ENCODE results near the gene DCP2.

The DCP2 gene

GRCh38 chr5:113044776-113045465 is 68.3 kb downstream of the DCP2 start:
- no peak for DNase-seq (ENCODE audit: low read depth)

DNA sequence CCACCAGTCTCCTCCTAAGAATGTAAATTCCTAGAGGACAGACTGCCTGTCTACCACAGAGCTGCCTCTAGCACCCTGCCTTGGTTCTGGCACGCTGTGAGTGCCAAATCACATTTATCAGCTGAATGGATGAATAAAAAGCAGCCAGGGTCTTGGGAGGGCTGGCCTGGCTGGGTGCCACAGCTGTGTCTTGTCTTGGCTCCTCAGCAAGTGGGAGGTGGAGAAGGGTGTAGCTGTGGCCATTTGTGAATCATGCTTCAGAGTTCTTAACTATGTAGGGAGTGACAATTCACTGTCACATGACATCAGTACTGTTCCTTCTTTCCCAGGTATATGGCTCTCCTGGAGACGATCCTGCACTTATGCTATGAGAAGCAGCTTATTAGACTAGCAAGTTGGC is 70.6 kb downstream of the DCP2 start:
- peak; percentile 55 for DNase-seq (ENCODE audit: low read depth)

GRCh38 chr5:113047733-113048652 is 71.4 kb downstream of the DCP2 start:
- DNase-seq (ENCODE audit: low read depth), result no peak

DNA sequence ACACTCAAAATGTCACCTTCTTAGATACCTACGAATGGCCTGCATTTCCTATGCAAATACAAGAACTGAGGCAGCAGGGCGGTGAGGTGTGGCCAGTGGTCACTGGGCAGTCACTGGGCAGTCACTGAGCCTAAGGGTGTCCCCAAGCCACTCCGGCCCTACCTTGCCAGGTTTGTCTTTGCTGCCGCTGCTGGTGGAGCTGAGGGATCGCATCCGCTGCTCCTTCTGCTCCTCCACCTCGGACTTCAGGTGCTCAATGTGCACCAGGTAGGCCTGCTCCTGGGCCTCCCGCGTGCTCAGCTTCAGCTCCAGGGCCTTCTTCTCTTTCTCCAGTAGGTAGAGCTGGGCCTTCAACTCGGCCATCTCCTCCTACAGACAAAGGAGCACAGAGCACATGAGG is 72.3 kb downstream of the DCP2 start:
- DNase-seq (ENCODE audit: low read depth), result no peak

GRCh38 chr5:113050721-113051382 is 74.3 kb downstream of the DCP2 start:
- DNase-seq (ENCODE audit: low read depth), result peak; percentile 85

DNA sequence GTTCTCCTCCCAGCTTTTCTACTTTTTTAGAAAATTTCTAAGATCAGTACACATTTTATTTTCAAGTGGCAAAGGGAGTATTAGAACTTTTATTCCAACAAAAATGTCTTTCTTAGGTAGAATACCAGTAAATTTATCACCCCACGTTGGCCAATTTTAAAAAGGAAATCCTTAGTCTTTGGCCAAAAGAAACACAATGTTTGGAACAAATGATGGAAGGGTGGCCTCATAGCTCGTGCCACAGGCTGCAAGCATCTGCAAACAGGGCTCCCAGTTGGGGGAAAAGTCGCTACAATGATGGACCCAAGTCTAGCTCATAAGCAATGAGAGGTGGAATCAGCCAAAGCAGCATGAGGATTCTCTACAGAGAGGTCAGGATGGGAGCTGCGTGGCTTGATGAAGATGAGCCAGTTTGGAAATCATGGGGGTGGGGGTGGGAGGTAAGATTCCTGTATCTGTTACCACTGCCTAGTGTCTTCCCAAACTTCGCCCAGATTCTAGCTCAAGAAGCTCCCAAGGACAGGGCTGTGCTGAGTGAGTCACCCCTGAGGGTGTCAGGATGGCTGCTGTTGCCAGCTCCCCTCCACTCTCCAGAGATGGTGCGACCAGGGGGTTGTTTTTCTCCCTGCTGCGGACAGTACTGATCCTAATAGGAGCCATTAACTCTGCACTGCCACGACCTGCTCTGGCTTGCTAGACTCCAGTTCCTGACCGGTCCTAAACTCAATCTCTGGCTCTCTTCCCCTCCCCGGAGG is 75.6 kb downstream of the DCP2 start:
- DNase-seq (ENCODE audit: low read depth), result no peak

DNA sequence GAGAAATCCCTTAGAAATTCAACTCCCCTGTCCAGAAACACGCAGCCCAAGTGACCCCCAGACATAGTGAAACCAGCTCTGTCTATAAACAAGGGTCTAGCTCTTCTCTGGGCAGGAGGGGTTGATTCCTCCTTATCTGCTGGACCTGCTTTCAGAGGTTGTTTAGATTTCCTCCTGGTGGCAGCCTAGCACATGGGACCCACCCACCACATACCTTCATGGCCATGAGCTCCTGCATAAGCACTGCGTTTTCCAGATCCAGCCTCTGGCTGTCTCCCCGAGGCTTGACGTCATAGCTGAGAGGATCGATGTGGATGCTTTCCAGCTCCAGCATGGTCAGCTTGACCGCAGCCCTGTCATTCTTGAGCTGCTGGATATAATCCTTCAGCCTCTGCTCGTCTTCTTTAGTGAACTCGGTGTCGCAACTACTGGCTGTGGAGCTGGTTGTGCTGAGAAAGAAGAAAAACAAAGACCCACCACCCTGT is 77.0 kb downstream of the DCP2 start:
- DNase-seq (ENCODE audit: low read depth), result peak; percentile 90

DNA sequence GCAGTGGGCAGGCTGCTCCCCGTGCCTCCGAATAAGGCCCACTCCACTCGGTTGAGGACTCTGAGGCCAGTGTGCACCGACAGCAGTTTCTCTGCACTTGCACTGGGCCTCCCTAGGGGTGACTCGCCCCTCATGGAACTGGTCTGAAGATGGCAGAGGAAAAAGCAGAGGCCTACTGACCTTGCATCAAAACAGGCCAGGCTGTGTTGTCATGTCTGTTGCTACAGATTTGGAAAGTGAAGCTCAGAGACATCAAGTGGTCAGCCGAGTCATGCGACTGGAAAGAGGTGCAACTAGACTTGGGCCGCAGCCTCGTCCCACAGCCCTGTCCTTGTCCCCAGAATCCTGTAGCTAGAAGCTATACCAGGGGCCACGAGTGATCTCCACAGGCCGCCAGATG is 78.3 kb downstream of the DCP2 start:
- peak; percentile 13 for DNase-seq (ENCODE audit: low read depth)

GRCh38 chr5:113056988-113057387 is 80.4 kb downstream of the DCP2 start:
- DNase-seq (ENCODE audit: low read depth), result no peak

DNA sequence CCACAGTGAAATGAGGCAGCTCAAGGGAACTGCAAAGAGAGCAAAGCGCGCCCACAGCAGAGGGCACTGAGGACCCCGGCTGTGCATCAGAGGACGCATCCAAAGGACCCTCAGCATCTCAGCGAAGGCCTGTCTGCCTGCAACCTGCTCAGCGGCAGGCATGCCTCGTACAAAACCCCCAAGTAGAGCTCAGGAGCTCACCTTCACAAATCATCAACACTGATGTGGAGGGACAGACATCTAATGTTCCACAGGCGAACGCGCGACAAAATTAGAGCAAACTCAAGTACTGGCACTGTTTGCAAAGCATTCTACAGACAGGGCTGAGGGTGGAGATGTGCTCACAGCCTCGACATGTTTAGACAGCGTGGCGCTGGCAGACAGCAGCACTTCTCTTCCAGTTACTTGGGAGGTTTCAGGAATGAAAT is 81.0 kb downstream of the DCP2 start:
- no peak for DNase-seq (ENCODE audit: low read depth)

GRCh38 chr5:113058269-113058668 is 81.7 kb downstream of the DCP2 start:
- DNase-seq (ENCODE audit: low read depth), result no peak

GRCh38 chr5:113058706-113059226 is 82.2 kb downstream of the DCP2 start:
- DNase-seq (ENCODE audit: low read depth), result no peak

DNA sequence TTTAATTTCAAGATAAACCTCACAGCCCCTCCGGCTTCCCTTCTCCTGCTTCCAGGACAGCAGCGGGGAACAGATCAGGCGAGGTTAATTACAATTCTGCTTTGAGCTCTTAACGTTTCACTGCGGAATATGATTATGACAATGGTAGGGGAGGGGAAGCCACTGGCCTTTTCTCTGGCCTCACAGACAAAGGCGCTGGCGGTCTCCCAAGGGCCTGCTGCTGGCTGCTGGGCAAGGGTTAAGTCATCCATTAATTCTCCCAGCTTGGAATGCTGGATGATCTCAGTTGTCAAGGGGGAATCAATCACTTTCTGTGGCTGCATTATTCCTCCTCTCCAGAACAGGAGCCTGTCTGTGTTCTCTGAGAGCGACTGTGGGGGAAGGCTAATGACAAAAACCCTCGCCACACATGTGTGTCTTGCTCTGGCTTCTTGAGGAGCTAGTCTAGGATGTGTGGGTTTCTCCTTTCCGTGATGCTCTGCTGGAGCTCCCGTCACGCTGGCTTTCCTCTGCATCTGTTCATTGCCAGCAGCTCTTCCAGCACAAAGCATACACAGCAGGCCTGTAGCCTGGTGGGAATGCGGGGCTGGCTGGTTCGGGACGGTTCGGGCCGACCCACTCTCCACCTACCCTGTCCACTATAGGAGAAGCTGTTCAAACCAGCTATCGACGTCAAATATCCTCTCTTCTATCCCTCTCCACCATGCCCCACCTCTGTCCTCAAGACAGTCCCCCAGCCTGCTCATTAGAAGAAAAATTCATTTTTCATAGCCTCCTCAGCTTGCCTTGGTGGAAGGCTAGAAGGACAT is 82.8 kb downstream of the DCP2 start:
- DNase-seq (ENCODE audit: low read depth), result no peak

DNA sequence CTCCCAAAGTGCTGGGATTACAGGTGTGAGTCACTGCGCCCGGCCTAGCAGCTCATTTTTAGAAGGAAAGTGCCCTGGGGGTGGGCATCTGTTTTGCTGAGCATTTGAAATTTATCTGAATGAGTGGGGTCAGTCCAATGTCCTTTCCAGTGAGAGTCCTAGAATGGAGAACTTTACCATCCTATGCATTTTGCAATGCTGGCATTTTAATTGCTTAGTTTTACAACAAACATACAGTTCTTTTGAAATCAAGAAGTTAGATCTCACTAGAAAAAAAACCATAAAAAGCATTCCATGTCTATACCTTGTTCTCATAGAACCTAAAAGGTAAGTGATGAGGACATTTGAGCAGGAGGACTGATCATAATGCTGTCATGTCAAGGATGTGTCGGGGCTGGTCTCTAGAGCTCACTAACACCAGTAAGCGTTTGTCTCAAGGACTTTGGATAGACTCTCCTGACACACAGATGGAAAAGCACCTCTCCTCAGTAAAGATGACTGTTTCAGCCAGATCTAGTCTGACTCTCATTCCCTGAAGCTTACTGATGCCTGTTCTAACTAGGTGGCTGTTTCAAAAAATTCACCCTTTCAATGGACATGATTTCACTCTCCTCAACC is 83.9 kb downstream of the DCP2 start:
- DNase-seq (ENCODE audit: low read depth), result no peak

GRCh38 chr5:113061846-113062780 is 85.5 kb downstream of the DCP2 start:
- peak; percentile 84 for DNase-seq (ENCODE audit: low read depth)

- DNase-seq (ENCODE audit: low read depth), result no peak
Observed at GRCh38 chr5:113062869-113063508, 86.4 kb downstream of the DCP2 start.

DNA sequence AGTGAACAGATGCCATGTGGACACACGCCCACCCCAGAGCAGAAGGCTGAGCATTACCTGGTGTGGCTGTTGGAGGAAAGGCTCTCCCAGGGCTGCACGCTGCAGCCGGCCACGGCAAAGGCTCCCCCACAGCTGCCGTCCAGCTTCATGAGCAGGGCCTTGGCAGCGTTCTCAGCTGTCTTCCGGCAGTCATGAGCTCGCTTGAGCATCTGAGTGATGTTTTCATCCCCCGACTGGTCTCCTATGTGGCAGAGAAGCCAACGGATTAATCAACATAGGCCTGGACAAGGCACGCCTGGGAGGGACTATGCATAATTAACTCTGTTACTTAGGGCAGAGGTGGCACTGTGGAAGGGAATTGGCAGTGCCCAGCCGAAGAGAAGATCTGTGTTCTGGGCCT is 87.3 kb downstream of the DCP2 start:
- DNase-seq (ENCODE audit: low read depth), result no peak

DNA sequence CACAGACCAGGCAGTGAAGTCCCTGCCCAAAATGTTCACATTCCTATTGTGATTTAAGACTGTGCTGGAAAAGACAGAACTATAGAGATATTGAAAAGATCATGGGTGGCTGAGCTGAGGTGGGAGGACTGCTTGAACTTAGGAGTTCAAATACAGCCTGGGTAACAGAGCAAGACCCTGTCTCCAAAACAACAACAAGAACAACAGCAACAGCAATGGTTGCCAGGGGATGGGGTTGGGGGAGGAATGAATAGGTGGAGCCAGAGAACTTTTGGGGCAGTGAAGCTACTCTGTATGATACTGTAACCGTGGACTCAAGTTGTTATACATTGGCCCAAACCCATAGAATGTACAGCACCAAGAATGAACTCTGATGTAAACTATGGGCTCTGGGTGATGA is 88.2 kb downstream of the DCP2 start:
- DNase-seq (ENCODE audit: low read depth), result no peak

GRCh38 chr5:113065626-113066025 is 89.0 kb downstream of the DCP2 start:
- no peak for DNase-seq (ENCODE audit: low read depth)
